Central memory CD4-positive, alpha-beta T cell (primary cell): ENCODE results near the gene GPR39.

ENCODE experiments used
- DNase-seq: peaks from one replicate; pipeline ENCODE4 v3.0.0; 2022

Gene GPR39

DNA sequence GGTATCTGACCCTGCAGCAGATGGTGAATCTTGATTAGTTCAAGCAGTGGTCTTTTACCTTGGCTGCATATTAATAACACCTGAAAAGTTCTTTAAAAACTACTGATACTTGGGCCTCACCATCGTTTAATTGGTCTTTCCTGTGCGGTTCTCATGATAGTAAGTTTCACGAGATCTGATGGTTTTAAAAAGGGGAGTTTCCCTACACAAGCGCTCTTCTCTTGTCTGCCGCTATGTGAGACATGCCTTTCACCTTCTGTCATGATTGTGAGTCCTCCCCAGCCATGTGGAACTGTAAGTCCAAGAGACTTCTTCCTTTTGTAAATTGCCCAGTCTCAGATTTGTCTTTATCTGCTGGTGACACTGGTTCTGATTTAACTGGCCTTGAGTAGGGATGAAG is 151.1 kb downstream of the GPR39 start:
- no peak for DNase-seq

DNA sequence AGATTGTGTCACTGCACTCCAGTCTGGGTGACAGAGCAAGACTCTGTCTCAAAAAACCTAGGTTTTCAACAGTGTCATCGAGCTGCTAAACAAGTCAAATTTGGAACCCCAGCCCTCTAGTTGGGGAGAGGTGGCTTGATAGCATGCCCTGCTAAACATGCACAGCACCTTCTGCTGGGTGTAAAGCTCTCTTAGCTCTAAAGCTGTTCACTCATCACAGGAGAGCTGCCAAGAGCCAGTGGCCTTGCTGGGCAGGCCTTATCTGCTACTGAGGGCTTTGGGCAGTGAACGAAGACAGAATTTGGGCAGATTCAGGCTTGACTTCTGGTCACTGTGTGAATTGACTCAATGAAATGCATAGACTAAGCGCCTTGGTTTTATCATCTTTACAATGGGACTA is 152.1 kb downstream of the GPR39 start:
- no peak for DNase-seq

GRCh38 chr2:132573444-132574007 is 156.9 kb downstream of the GPR39 start:
- no peak for DNase-seq

GRCh38 chr2:132577686-132578085 is 161.1 kb downstream of the GPR39 start:
- no peak for DNase-seq

- no peak for DNase-seq
Measured at GRCh38 chr2:132581591-132581990, 165.0 kb downstream of the GPR39 start.

DNA sequence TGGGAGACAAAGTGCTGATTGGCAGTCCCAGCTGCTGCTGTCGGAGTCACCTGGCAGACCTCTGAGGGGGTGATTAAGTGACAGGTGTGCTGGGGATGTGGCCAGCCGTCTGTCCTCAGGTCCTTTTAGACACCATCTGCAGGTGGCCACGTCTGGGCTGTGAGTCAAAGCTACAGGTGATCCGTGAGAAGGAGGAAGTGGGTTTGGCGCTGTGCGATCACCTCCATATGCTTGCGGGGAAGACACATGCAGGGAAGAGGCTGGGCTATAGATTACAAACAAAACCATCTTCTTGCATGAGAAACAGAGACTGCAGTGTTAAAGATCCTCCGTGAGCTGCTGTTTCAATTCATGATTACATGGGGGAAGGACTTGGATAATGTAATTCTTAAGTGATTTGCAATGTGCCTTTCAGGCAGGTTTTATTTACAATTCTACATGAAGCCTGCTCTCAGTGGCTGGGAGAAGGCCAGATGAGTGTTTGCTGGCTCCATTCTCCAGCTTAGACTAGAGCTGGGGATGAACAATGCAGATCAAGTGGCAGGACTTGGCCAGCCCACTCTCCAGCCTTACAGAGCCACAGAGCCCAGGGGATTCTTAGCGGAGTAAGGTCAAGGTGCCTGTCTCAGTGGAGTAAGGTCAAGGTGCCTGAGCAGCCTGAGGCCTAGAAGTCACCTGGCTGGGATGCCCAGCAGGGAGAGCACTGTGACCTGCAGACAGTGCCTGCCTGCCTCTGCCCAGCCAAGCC is 165.6 kb downstream of the GPR39 start:
- DNase-seq, result no peak

DNA sequence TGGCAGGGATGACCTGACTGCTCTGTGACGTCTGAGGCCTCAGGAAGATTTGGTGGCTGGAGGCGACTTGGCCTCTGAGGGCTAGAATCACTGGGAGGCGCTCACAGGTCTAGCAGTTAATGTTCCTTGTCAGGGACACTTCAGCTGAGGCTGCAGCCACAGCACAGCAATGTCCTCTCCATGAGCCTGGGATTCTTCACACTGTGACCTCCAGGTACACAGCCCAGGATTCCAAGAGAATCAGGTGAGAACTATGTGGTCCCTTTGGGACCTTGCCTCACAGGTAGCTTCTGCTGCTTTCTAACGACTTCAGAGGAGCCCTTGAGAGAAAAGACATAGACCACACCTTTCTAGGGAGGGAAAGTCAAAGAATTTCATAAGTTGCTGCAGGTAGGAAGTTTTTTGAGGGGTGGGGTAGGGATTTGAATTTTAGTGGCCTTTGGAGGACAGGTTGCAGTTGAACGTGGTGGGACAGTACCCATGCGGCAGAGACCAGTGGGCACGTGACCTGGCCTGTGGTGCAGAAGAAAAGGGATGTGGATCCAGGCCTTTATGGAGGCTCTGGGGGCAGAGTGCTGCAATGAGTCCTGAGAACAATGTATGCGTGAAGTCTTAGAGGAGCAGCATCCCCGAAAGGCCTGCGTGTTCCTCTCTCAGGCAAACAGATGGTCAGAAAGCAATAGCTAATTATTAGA is 167.2 kb downstream of the GPR39 start:
- DNase-seq, result no peak

GRCh38 chr2:132584976-132585817 is 168.6 kb downstream of the GPR39 start:
- DNase-seq, result no peak

GRCh38 chr2:132586101-132586511 is 169.5 kb downstream of the GPR39 start:
- DNase-seq, result no peak

DNA sequence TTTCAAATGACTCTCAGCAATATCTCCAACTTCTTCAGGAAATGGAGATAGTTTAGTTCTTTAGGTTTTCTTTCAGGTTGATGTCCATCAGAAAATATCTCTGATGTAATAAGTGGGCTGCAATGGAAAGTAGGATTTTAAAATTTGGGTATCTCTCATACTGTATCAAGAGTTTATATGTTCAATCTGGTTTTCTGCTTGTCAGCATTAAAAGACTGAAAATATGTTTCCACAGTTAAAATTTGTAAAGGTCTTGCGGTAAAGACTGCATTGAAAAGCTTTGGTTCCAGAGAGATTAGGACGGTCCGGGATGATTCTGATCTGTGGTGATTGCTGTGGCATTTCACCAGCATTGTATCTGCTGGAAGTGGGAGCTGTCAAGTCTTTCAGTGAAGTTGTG is 170.2 kb downstream of the GPR39 start:
- DNase-seq, result no peak

DNA sequence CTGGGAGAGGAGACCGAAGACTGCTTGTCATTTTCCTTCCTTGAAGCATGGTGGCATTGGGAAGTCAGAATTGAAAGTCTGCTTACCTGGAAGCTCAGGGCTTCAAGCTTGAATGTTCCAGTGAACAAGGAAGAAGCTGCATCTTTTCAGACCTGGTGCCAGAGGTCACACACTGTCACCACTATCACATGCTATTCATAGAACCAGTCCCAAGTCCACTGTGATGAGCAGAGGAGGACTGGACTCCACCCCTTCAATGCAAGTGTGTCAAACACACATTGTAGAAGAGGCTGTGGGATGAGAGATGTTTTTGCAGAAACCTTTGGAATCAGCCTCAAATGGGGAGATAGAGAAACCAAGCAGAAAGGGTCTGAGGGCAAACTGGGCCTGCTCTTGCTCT is 172.0 kb downstream of the GPR39 start:
- DNase-seq, result no peak

DNA sequence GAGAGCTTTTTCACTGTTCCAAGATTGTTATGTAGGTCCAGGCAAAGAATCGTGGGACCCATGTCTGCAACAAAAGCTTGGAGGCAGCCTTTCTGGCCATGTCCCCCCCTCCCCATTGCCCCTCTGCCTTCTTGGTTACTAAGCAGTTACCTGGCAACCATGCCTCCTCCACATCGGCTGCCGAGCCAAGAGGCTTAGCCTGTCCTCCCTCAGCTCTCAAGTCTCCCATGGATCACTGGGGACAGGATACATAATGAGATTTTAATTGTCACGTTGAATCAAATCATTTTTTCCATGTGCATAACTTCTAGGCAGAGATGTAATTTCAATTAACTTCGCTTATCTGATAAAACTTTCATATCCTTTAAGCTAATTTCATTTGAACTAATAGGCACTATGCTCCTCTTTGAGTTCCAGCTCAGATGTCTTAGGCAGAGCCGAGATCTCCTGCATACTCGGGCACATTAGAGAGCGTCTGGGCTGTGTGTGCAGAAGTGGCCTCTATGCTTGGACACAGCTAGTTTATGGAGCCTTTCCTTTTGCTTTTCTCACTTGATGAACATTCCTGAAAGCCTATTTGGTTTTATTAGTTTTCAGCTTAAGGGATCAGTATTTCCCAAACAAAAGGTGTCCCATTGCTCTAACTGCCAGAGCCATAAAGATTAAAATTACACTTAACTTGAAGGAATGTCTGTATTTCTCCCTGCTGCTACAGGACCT is 172.7 kb downstream of the GPR39 start:
- no peak for DNase-seq

GRCh38 chr2:132589966-132590365 is 173.4 kb downstream of the GPR39 start:
- no peak for DNase-seq

GRCh38 chr2:132593171-132593570 is 176.6 kb downstream of the GPR39 start:
- DNase-seq, result no peak

- no peak for DNase-seq
Measured at GRCh38 chr2:132595186-132595585, 178.6 kb downstream of the GPR39 start.

DNA sequence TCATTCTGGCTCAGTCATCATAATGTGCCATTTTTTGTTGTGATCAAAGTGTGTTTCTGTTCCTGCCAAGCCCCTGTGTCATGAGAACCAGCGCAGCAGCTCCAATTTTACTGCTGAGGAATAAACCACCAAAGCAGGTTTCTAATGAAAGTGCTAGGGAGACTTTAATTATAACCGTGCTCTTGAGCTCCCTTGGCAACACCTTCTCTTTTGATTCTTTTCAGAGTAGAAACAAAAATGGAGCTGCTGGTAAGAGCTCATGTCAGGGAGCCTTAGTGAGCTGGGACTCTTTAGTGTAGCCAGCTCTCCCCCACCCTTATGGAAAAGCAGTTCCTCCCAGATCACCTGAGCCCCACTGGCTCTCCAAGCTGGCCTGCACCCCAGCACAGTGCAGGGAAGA is 179.1 kb downstream of the GPR39 start:
- DNase-seq, result no peak

GRCh38 chr2:132597166-132597565 is 180.6 kb downstream of the GPR39 start:
- no peak for DNase-seq

- DNase-seq, result no peak
Measured at GRCh38 chr2:132597831-132598230, 181.2 kb downstream of the GPR39 start.

- DNase-seq, result no peak
Measured at GRCh38 chr2:132598536-132598935, 181.9 kb downstream of the GPR39 start.

GRCh38 chr2:132599556-132599955 is 183.0 kb downstream of the GPR39 start:
- DNase-seq, result no peak

DNA sequence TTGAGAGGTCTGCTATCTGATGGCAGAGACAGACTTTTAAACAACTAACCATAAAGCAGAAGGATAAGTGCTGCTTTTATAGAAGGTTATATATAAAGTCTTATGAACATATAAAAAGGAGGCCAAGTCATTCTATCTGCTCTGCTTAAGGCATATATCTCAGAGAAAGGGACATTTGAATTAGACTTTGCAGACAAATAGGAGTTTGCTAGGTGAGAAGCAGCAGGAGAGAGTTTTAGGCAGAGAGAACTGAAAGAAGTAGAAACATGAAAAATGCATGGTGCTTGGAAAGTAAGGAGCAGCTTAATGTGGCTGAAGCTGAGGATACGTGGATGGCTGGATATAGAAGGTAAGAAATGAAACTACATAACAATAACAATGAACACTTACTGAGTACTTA is 188.0 kb downstream of the GPR39 start:
- DNase-seq, result no peak
